GM20000 (cell line): ENCODE results near the gene RRP1.

Source experiments
- DNase-seq: peaks from one replicate; pipeline ENCODE4 v3.0.0; 2012; ENCODE audit warnings: low spot score
- CTCF ChIP-seq: IDR thresholded peaks from 2 replicates; pipeline ENCODE4 v1.5.1; 2012; ENCODE audit warnings: mild to moderate bottlenecking, control low read depth; ENCODE audit errors: extremely low read depth, missing control alignments

Gene RRP1

DNA sequence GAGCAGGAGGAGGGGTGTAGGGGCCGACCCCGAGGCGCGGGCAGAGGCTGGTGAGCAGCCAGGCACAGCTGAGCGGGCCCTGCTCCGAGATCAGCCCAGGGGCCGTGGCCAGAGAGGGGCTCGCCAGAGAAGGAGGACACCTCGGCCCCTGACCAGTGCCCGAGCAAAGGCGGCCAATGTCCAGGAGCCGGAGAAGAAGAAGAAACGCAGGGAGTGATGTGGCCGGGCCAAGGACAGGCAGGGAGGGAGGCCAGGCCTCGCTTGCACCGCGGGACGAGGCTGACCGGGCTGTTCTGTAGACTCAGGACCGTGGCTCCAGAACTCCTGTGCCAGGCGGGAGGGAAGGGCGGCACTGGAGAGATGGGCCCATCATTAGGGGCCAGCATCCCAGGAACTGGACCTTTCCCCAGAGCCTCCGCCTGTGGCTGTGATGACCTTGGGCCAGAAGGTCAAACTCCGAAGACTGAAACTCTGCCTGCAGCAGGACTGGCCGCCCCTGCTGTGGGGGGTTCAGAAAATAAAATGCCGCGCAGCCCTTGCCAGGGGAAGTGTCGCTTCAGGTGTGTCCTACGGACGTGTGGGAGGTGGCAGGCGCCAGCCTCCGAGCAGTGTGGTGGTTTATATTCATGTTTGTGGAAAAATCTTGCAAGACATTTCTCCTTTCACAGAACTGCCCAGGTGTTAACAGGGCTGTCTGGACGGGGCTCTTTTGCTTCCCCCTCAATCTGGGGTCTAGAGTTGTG is 14.4 kb downstream of the RRP1 start:
- DNase-seq, result no peak
- TF ChIP-seq CTCF, result no peak

DNA sequence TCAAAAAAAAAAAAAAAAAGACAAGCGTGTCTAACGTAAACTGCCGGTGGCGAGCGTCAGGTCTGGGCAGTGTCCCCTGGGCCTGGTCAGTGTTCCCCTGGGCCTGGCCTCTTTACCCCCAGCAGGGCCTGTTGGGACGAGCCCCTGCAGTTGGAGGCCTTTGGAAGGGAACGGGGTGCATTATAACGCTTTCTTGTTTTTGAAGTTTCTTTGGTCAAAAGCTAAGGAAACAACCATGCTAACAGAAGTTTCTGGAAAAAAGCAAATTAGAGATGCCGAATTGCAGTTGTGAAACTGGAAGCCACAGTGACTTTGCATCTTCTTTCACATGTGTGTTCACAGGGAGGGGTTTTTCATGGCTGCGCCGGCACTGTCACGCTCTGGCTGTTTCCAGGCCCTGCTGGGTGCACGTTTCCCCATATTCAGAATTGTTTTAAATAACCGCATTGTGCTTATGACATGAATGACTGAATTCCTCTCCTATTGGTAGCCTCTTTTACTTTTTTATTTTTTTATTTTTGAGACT is 16.0 kb downstream of the RRP1 start:
- DNase-seq, result peak; percentile 96
- TF ChIP-seq CTCF, result no peak

GRCh38 chr21:43806017-43806710 is 16.8 kb downstream of the RRP1 start:
- TF ChIP-seq CTCF, result no peak
- peak; percentile 45 for DNase-seq

DNA sequence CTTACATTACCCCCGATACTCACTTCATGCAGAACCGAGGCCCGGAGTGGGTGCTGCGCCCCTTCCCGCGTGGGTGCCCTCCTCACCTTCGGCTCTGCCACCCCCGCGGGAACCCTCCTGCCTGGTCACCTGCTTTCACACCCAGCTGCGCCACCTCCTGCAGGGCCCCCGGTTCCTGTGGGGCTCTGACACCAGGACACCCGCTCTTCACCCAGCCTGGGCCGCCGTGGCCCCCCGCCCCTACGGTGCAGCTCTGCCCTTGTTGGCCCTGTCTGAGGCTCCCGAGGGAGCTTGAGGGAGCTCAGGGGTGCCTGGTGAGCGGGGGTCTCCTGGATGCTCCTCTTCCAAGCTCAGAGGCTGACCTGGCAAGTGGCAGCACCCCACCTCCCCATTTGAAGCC is 19.0 kb downstream of the RRP1 start:
- TF ChIP-seq CTCF, result no peak
- no peak for DNase-seq

- DNase-seq, result no peak
- TF ChIP-seq CTCF, result no peak
Measured at GRCh38 chr21:43808832-43809251, 19.5 kb downstream of the RRP1 start.

DNA sequence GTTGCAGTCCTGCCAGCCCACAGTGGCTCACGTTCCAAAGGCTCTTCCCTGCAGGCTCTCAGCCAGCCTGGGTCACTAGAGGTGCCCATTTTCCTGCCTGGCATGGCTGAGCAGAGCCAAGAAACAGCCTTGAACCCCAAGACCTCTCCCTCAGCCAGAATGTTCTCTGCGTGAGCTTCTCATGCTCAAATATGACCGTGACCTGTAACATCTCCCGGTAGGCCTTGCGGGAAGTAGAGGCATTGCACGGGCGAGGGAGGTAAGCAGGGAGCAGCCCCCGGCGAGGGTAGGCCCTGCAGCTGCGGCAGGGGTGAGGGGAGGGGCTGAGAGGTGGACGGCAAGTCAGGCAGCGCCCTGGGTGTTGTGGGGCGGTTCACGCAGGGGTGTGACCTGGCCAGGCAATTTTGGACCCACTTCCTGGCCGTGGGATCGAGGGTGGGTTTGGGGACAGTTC is 20.0 kb downstream of the RRP1 start:
- no peak for DNase-seq
- no peak for TF ChIP-seq CTCF

- no peak for DNase-seq
- TF ChIP-seq CTCF, result no peak
Measured at GRCh38 chr21:43809853-43810504, 20.6 kb downstream of the RRP1 start.
